HG03196 (cell line): ENCODE results near the gene SKOR1.

Experiments used
- ATAC-seq: cut with Tn5 transposase; IDR thresholded peaks from one replicate; pipeline ENCODE4 v1.9.1; 2021; ENCODE audit not compliant: unreplicated experiment

Gene SKOR1

GRCh38 chr15:67882487-67883233 lies 57.4 kb downstream of the SKOR1 start:
- no peak for ATAC-seq

- ATAC-seq, result no peak
These were observed 58.0 kb downstream of the SKOR1 start for GRCh38 chr15:67883234-67883773.

GRCh38 chr15:67884009-67884408 lies 58.7 kb downstream of the SKOR1 start:
- no peak for ATAC-seq
